Measurements from ENCODE around the gene TNFRSF21.

GRCh38 chr6:47323887-47324286 lies 14.2 kb upstream of the TNFRSF21 start:
- TF ChIP-seq, protein P1, sequence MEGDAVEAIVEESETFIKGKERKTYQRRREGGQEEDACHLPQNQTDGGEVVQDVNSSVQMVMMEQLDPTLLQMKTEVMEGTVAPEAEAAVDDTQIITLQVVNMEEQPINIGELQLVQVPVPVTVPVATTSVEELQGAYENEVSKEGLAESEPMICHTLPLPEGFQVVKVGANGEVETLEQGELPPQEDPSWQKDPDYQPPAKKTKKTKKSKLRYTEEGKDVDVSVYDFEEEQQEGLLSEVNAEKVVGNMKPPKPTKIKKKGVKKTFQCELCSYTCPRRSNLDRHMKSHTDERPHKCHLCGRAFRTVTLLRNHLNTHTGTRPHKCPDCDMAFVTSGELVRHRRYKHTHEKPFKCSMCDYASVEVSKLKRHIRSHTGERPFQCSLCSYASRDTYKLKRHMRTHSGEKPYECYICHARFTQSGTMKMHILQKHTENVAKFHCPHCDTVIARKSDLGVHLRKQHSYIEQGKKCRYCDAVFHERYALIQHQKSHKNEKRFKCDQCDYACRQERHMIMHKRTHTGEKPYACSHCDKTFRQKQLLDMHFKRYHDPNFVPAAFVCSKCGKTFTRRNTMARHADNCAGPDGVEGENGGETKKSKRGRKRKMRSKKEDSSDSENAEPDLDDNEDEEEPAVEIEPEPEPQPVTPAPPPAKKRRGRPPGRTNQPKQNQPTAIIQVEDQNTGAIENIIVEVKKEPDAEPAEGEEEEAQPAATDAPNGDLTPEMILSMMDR (IDR thresholded peaks at IDR 0.05), result no peak
- TF ChIP-seq POLR2A (IDR thresholded peaks at IDR 0.05), result no peak

Data from lower leg skin (tissue), 3 donors.